Stimulated activated CD8-positive, alpha-beta memory T cell treated with anti-CD3 and anti-CD28 coated beads, Interleukin-15, amount 100 ng/mL, for 4 hours (primary cell): ENCODE results near the gene TMEM266.

Experiments used
- DNase-seq, 2 donors: peaks; one replicate each; pipeline ENCODE4 v3.0.0-alpha.2; 2020; ENCODE audit warnings: low read depth in 2 of 2

The TMEM266 gene

GRCh38 chr15:76235186-76235826 lies 175.5 kb downstream of the TMEM266 start:
- no peak for DNase-seq

GRCh38 chr15:76236350-76236749 lies 176.6 kb downstream of the TMEM266 start:
- DNase-seq: no peak

- no peak for DNase-seq
Observed at GRCh38 chr15:76239786-76240185, 180.0 kb downstream of the TMEM266 start.

- no peak for DNase-seq
Observed at GRCh38 chr15:76245072-76245610, 185.4 kb downstream of the TMEM266 start.

- DNase-seq: no peak
Observed at GRCh38 chr15:76251717-76252116, 191.9 kb downstream of the TMEM266 start.

GRCh38 chr15:76252249-76252648 lies 192.5 kb downstream of the TMEM266 start:
- DNase-seq: no peak

GRCh38 chr15:76253691-76254473 lies 194.1 kb downstream of the TMEM266 start:
- DNase-seq: no peak
